ENCODE results near the gene FAM111A.

The FAM111A gene

DNA sequence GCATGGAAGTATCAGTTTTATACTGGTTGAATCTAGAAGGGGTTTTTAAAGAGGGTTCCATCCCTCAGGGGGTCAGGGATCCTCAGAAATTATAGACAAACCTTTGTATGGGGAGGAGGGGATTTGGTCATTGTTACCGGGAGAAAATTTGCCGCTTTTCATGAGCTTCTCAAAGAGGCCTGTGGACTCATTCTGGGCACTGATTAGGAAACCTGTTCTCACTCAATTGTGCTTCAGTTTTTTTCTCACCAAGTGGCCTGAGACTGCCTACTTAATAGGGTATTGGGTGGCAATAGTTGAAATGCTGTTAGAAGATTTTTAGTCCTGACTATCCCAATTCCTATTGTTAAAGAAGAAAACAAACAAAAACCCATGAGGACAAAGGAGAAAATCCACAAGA, 56.1 kb downstream of the FAM111A start:
- DNase-seq: no peak

- DNase-seq: no peak
Observed at GRCh38 chr11:59199546-59200422, 57.1 kb downstream of the FAM111A start.

- no peak for DNase-seq
Observed at GRCh38 chr11:59200423-59200746, 57.7 kb downstream of the FAM111A start.

DNA sequence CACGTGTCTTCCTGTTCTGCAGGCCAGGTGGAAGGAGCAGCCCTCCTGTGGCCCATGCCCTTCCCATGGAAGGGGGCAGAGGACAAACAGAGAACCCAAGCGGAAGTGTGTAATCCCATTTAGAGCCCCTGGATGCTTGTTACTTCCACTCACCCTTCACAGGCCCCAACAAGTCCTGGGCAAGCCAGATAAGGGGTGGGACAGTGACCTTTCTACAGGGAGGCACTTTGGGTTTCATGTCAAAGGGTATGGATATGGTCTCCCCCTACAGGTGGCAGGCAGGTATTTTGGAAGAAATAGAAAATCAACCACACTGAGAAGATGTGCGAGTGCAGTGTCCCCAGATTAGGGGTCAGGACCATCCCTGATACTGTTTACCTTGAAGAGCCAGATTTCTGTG, 58.7 kb downstream of the FAM111A start:
- no peak for DNase-seq
